ENCODE results near the gene NFKBIZ. TPM values are rescaled to one million over a fixed set of nuclear protein-coding genes. Genes with fewer than 3 reads are reported as not detected.

The NFKBIZ gene
- total RNA-seq, 4 donors from 2014 or later, result 49.8 to 103 (median 95.4) TPM

DNA sequence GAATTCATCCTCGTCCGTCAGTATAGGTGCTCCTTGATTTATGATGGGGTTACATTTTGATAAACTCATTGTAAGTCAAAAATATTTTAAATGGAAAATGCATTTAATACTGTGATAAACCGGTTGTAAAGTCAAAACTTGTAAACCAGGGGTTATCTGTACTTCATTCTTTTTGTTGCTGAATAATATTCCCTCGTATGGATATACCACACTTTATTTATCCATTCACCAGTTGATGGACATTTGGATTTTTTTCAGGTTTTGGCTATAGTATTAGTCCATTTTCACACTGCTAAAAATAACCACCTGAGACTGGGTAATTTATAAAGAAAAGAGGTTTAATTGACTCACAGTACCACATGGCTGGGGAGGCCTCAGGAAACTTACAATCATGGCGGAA lies 47.7 kb downstream of the NFKBIZ start:
- intact Hi-C loops (cut with DNase I), result no loop called here
- no peaks in the 10 kb centered on the region for H3K36me3 ChIP-seq
- 98% methylated on average over 5 of the region's 5 CpGs for WGBS
- TF ChIP-seq CTCF (IDR thresholded peaks at IDR 0.05), result no peak
- no peak overlapping the region for H3K4me3 ChIP-seq
- H3K27ac ChIP-seq (replicated peaks in 1 of 4), result no peak overlapping the region
- no peaks in the 10 kb centered on the region for H3K4me1 ChIP-seq
- no peaks in the 10 kb centered on the region for H3K9me3 ChIP-seq
- no peaks in the 10 kb centered on the region for H3K27me3 ChIP-seq
- no peak for DNase-seq (ENCODE audit: extremely low spot score)

DNA sequence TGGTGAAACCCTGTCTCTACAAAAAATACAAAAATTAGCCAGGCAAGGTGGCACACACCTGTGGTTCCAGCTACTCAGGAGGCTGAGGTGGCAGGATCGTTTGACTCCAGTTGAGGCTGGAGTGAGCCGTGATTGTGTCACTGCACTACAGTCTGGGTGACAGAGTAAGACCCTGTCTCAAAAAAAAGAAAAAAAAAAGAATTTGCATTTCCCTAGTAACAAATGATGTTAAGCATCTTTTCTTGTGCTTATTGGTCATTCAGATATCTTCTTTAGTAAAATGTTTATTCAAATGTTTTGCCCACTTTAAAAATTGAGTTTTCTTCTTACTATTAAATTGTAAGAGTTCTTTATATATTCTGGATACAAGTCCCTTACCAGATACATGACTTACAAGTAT lies 48.7 kb downstream of the NFKBIZ start:
- intact Hi-C loops (cut with DNase I), result no loop called here
- Histone ChIP-seq H3K36me3 (no peaks in the 10 kb centered on the region), H3K27ac (replicated peaks in 1 of 4) (no peak overlapping the region), H3K27me3 (no peaks in the 10 kb centered on the region), H3K4me1 (no peaks in the 10 kb centered on the region), H3K9me3 (no peaks in the 10 kb centered on the region), H3K4me3 (no peak overlapping the region)
- DNase-seq (ENCODE audit: extremely low spot score), result no peak
- 100% methylated on average over 2 of the region's 2 CpGs for WGBS
- TF ChIP-seq EP300 (IDR thresholded peaks at IDR 0.05) (no peak), CTCF (IDR thresholded peaks at IDR 0.05) (no peak), POLR2AphosphoS5 (IDR thresholded peaks at IDR 0.05) (no peak), POLR2A (IDR thresholded peaks at IDR 0.05; ENCODE audit: low read depth) (no peak)

DNA sequence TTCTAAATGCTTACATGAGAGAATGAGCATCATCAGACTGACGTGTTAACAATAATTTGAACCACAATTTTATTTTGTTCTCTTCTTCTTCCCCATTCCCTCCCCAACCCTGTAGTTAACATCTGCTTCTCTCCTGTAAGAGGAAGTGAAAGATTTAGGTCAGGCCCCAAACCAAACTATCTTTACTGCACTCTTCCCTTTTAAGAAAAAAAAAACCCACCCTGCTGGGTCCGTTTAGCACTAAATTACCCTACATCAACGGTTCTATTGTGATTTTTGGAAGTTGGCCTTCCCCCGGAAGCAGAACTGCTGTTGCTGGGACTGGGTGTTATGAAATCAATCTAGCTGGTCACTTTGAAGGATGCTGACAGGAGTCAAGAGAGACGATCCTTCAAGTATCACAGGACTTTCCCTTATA lies 49.4 kb downstream of the NFKBIZ start:
- no peak for DNase-seq (ENCODE audit: extremely low spot score)

GRCh38 chr3:101900316-101900715 lies 51.0 kb downstream of the NFKBIZ start:
- Histone ChIP-seq H3K4me1 (no peaks in the 10 kb centered on the region), H3K27me3 (no peaks in the 10 kb centered on the region), H3K27ac (replicated peaks in 1 of 4) (no peak overlapping the region), H3K4me3 (no peak overlapping the region), H3K9me3 (no peaks in the 10 kb centered on the region), H3K36me3 (no peaks in the 10 kb centered on the region)
- no peak for DNase-seq (ENCODE audit: extremely low spot score)
- intact Hi-C loops (cut with DNase I), result no loop called here
- WGBS, result 71% methylated on average over 1 of the region's 1 CpG
- TF ChIP-seq EP300 (IDR thresholded peaks at IDR 0.05), result no peak
- no peak for TF ChIP-seq POLR2AphosphoS5 (IDR thresholded peaks at IDR 0.05)
- TF ChIP-seq POLR2A (IDR thresholded peaks at IDR 0.05; ENCODE audit: low read depth), result no peak
- no peak for TF ChIP-seq CTCF (IDR thresholded peaks at IDR 0.05)

More for the DNA sequence above, 49.4 kb downstream of the NFKBIZ start:
- Histone ChIP-seq H3K36me3 (no peaks in the 10 kb centered on the region), H3K4me1 (no peaks in the 10 kb centered on the region), H3K9me3 (no peaks in the 10 kb centered on the region), H3K4me3 (no peak overlapping the region), H3K27me3 (no peaks in the 10 kb centered on the region), H3K27ac (replicated peaks in 1 of 4) (no peak overlapping the region)
- intact Hi-C loops (cut with DNase I), result no loop called here
- TF ChIP-seq POLR2AphosphoS5 (IDR thresholded peaks at IDR 0.05) (no peak), EP300 (IDR thresholded peaks at IDR 0.05) (no peak)
- WGBS, result 61% methylated on average over 5 of the region's 5 CpGs

- no peak for TF ChIP-seq EP300 (IDR thresholded peaks at IDR 0.05)
- no peak for TF ChIP-seq CTCF (IDR thresholded peaks at IDR 0.05)
- TF ChIP-seq POLR2AphosphoS5 (IDR thresholded peaks at IDR 0.05), result no peak
- no peak for TF ChIP-seq POLR2A (IDR thresholded peaks at IDR 0.05; ENCODE audit: low read depth)
- Histone ChIP-seq H3K4me1 (no peaks in the 10 kb centered on the region), H3K4me3 (no peak overlapping the region), H3K27me3 (no peaks in the 10 kb centered on the region), H3K9me3 (no peaks in the 10 kb centered on the region), H3K36me3 (no peaks in the 10 kb centered on the region), H3K27ac (replicated peaks in 1 of 4) (no peak overlapping the region)
- intact Hi-C loops (cut with DNase I), result no loop called here
- no peak for DNase-seq (ENCODE audit: extremely low spot score)
- 98% methylated on average over 2 of the region's 2 CpGs for WGBS
These were observed 51.4 kb downstream of the NFKBIZ start for GRCh38 chr3:101900736-101901135.
